Prostate gland (tissue), 2 donors: ENCODE measurements around the gene NOXO1. TPM values are rescaled to one million over a fixed set of nuclear protein-coding genes. Genes with fewer than 3 reads are reported as not detected.

Source experiments
- DNase-seq: peaks from one replicate; pipeline ENCODE4 v3.0.0-alpha.2; 2019; ENCODE audit warnings: low spot score
- H3K27ac ChIP-seq, 2 donors: fragments of 200-600 bp; sonication (generic); 2 replicates each; pipeline ENCODE4 v1.5.1; 2017 to 2019
- H3K27me3 ChIP-seq: fragments of 200-600 bp; sonication (generic); replicated peaks from 2 replicates; pipeline ENCODE4 v1.5.1; 2019; ENCODE audit not compliant: insufficient read depth
- H3K36me3 ChIP-seq, 2 donors: fragments of 200-600 bp; sonication (generic); 1 replicate in 1 of 2; 2 replicates in 1 of 2; pipeline versions ENCODE4 v1.5.1 to v1.8.1; 2017 to 2019
- H3K4me1 ChIP-seq: fragments of 200-600 bp; sonication (generic); replicated peaks from 2 replicates; pipeline ENCODE4 v1.5.1; 2019
- H3K4me3 ChIP-seq, 2 donors: fragments of 200-600 bp; sonication (generic); 2 replicates each; pipeline ENCODE4 v1.5.1; 2017 to 2019
- H3K9me3 ChIP-seq: fragments of 200-600 bp; sonication (generic); 2 replicates; pipeline ENCODE4 v1.5.1; 2017
- CTCF ChIP-seq, 4 experiments: fragments of 200-600 bp in 2 of 4; fragments of 450-650 bp in 2 of 4; sonication (generic) in 2 of 4; IDR thresholded peaks; 1 replicate in 3 of 4; 2 replicates in 1 of 4; pipeline ENCODE4 v1.5.1; 2016 to 2019; ENCODE audit warnings: antibody characterized with exemption in 4 of 4, mild to moderate bottlenecking in 2 of 4, moderate library complexity in 2 of 4
- POLR2A ChIP-seq: fragments of 450-650 bp; IDR thresholded peaks from one replicate; pipeline ENCODE4 v1.6.1; 2016; ENCODE audit warnings: antibody characterized with exemption, mild to moderate bottlenecking
- POLR2AphosphoS5 ChIP-seq: sonication (generic); formaldehyde crosslinking; IDR thresholded peaks from one replicate; pipeline ENCODE4 v1.6.1; 2017; ENCODE audit warnings: antibody characterized with exemption
- WGBS: methylation state at CpG from one replicate; pipeline ENCODE4 v1.1.5; 2018; 5-methylcytosine and 5-hydroxymethylcytosine counted together
- intact Hi-C: fragments of 100-400 bp; cut with DNase I; formaldehyde crosslinking; loops from one replicate; pipeline ENCODE4 v1.14.2; 2022
- total RNA-seq, 2 donors: library from RNA; depleted of rRNA; stranded (reverse); fragments of >200 nt; gene quantifications; one replicate each; pipeline ENCODE4 v1.1.0, GENCODE V29; 2016

NOXO1 gene
- total RNA-seq, 2 donors from 2014 or later: 0.32 to 5.0 TPM

GRCh38 chr16:1976951-1977874 lies 4.1 kb downstream of the NOXO1 start:
- TF ChIP-seq POLR2A (no peak), CTCF (IDR thresholded peaks at IDR 0.05) (no peak), POLR2AphosphoS5 (no peak)
- Histone ChIP-seq H3K27me3 (no peaks in the 10 kb centered on the region), H3K4me1 (peaks cover 6% of the 10 kb centered on the region), H3K27ac (peak overlapping the region in 1 of 2 donors; percentile 77), H3K36me3 (peaks cover 11 to 13% of the 10 kb centered on the region in 2 donors), H3K4me3 (no peak overlapping the region), H3K9me3 (no peaks in the 10 kb centered on the region)
- 90% methylated on average over 33 of the region's 33 CpGs for WGBS
- no peak for DNase-seq
- intact Hi-C loops: no loop called here

GRCh38 chr16:1976216-1976520 lies 5.1 kb downstream of the NOXO1 start:
- H3K27me3 ChIP-seq: no peaks in the 10 kb centered on the region
- no peak for TF ChIP-seq POLR2A
- no peak for TF ChIP-seq CTCF (IDR thresholded peaks at IDR 0.05)
- no peak for TF ChIP-seq POLR2AphosphoS5

GRCh38 chr16:1975432-1976215 lies 5.6 kb downstream of the NOXO1 start:
- no peak for DNase-seq
- H3K4me3 ChIP-seq: no peak overlapping the region
- H3K36me3 ChIP-seq: peaks cover 11 to 13% of the 10 kb centered on the region in 2 donors
- intact Hi-C loops: no loop called here
- no peaks in the 10 kb centered on the region for H3K9me3 ChIP-seq
- no peak overlapping the region for H3K27ac ChIP-seq
- H3K27me3 ChIP-seq: no peaks in the 10 kb centered on the region
- TF ChIP-seq CTCF (IDR thresholded peaks at IDR 0.05) (no peak), POLR2A (no peak), POLR2AphosphoS5 (no peak)
- 90% methylated on average over 33 of the region's 33 CpGs for whole genome bisulfite sequencing
- H3K4me1 ChIP-seq: peaks cover 6% of the 10 kb centered on the region

More at GRCh38 chr16:1976216-1976520, 5.1 kb downstream of the NOXO1 start:
- DNase-seq: no peak
- intact Hi-C loops: no loop called here
- 96% methylated on average over 4 of the region's 8 CpGs for WGBS
- H3K9me3 ChIP-seq: no peaks in the 10 kb centered on the region
- peaks cover 11 to 13% of the 10 kb centered on the region in 2 donors for H3K36me3 ChIP-seq
- no peak overlapping the region for H3K4me3 ChIP-seq
- H3K4me1 ChIP-seq: peaks cover 6% of the 10 kb centered on the region
- H3K27ac ChIP-seq: no peak overlapping the region

GRCh38 chr16:1974157-1975070 lies 6.9 kb downstream of the NOXO1 start:
- 92% methylated on average over 34 of the region's 42 CpGs for WGBS
- peaks cover 6% of the 10 kb centered on the region for H3K4me1 ChIP-seq
- H3K9me3 ChIP-seq: no peaks in the 10 kb centered on the region
- H3K4me3 ChIP-seq: no peak overlapping the region
- H3K36me3 ChIP-seq: peaks cover 11 to 13% of the 10 kb centered on the region in 2 donors
- intact Hi-C loops: no loop called here
- TF ChIP-seq CTCF (IDR thresholded peaks at IDR 0.05): no peak
- TF ChIP-seq POLR2AphosphoS5: no peak
- no peak for TF ChIP-seq POLR2A
- no peak overlapping the region for H3K27ac ChIP-seq
- no peaks in the 10 kb centered on the region for H3K27me3 ChIP-seq
- DNase-seq: no peak
